ENCODE data around the gene FGFBP2. TPM values are rescaled to one million over a fixed set of nuclear protein-coding genes. Genes with fewer than 3 reads are reported as not detected.

Gene FGFBP2, protein sequence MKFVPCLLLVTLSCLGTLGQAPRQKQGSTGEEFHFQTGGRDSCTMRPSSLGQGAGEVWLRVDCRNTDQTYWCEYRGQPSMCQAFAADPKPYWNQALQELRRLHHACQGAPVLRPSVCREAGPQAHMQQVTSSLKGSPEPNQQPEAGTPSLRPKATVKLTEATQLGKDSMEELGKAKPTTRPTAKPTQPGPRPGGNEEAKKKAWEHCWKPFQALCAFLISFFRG
- total RNA-seq: not detected in 2 replicates

DNA sequence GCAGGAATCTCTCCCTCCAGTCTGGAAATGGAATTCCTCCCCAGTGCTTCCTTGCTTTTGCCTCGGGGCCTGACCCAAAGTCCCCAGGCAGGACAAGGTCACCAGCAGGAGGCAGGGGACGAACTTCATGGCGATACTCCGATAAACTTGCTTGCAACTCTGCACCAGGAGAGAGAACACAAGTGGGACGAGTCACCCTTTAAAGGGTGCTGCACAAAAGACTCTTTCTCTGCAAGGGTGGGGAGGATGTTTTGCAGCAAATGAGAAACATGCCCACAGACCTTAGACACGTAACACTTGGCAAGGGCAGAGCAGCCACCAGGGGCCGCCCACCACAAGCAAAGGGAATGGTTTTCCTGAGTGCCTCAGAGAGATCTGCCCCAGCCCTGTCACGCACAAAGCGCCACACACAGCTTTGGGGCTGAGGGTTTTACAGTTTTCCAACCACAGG lies at the start of gene FGFBP2:
FGFBP2 (minus strand) TSS at position 175 of the 451 bp plus-strand sequence; CDS start at position 129, 46 bp downstream.

DNA sequence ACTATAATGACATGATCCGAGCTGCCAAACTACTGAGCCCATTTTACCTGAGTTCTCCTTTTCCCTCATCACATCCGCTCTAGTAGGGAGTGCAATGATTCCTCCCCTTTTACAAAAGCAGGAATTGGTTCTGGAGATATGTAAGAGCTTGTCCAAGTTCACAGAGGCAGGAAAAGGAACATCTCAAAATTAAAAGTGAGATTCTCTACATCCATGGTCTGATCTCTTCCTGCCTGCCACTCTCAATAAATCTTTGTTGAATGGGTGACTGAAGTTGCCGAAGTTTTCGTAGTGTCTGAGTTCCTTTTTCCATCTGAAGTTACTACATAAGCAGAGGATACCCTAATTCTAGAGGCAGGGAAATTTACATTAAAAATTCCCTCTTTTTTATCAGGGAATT lies 24.3 kb downstream of the FGFBP2 start, which contains the start of gene FGFBP1:
FGFBP1 (minus strand) TSS at position 101 of the 400 bp plus-strand sequence. CDS start 2,108 bp downstream, outside the sequence.

Other genes with a start within 250 kb of the FGFBP2 start
- 0.07 TPM in 1 of 2 replicates, not detected in the other for gene CD38, start 184.8 kb downstream of the FGFBP2 start, total RNA-seq
- gene FGFBP1, start 24.4 kb downstream of the FGFBP2 start, total RNA-seq: 1,063 and 1,082 TPM in 2 replicates
- under 0.01 TPM in 1 of 2 replicates, not detected in the other for gene PROM1, start 120.8 kb upstream of the FGFBP2 start, total RNA-seq